ENCODE data around the gene OPALIN. TPM values are rescaled to one million over a fixed set of nuclear protein-coding genes. Genes with fewer than 3 reads are reported as not detected.

The OPALIN gene
- total RNA-seq, 1 donor from 2014 or later = not detected

- Mint-ChIP-seq H3K4me3 (no peak overlapping the region), H3K27ac (no peak overlapping the region), H3K4me1 (peaks cover 50% of the 10 kb centered on the region), H3K27me3 (no peaks in the 10 kb centered on the region), H3K36me3 (ENCODE audit: low read depth) (no peaks in the 10 kb centered on the region), H3K9me3 (no peaks in the 10 kb centered on the region)
- ATAC-seq (ENCODE audit: low read depth) = no peak
- ChIA-PET POLR2A (no interaction called here), CTCF (interaction anchor here (10.8 kb wide), 1 partner anchor 69 kb away, joined by 612 read pairs; no protein-coding TSS in a partner anchor)
- TF ChIP-seq CTCF (IDR thresholded peaks at IDR 0.05) = no peak
- no peak for DNase-seq
- intact Hi-C loops (cut with micrococcal nuclease) = loop anchor here (10.0 kb wide), 1 partner anchor 253 kb away; the partner anchor contains the start of gene CCNJ
These were observed 61.3 kb downstream of the OPALIN start for GRCh38 chr10:96297486-96297885.

GRCh38 chr10:96295475-96295874, 63.3 kb downstream of the OPALIN start:
- Mint-ChIP-seq H3K9me3 (no peaks in the 10 kb centered on the region), H3K27me3 (no peaks in the 10 kb centered on the region), H3K36me3 (ENCODE audit: low read depth) (no peaks in the 10 kb centered on the region), H3K4me3 (no peak overlapping the region), H3K27ac (peak overlapping the region; percentile 26), H3K4me1 (peaks cover 58% of the 10 kb centered on the region)
- intact Hi-C loops (cut with micrococcal nuclease) = loop anchor here (10.0 kb wide), 1 partner anchor 251 kb away; the partner anchor contains the start of gene CCNJ
- CTCF ChIA-PET = interaction anchor here (0.9 to 10.8 kb wide), 5 partner anchors 15 to 278 kb away, joined by 3 to 612 read pairs (median 4); no protein-coding TSS in a partner anchor
- DNase-seq (no peak), ATAC-seq (ENCODE audit: low read depth) (no peak)
- no peak for TF ChIP-seq CTCF (IDR thresholded peaks at IDR 0.05)
- POLR2A ChIA-PET = interaction anchor here (0.5 to 6.3 kb wide), 2 partner anchors 22 to 67 kb away, joined by 4 to 169 read pairs; no protein-coding TSS in a partner anchor

Other genes with a start within 250 kb of the OPALIN start
- gene ZNF518A, start 228.7 kb downstream of the OPALIN start, total RNA-seq = 23.8 and 28.7 TPM in 2 replicates
- 238 and 267 TPM in 2 replicates for gene BLNK, start 87.4 kb downstream of the OPALIN start, total RNA-seq
- 0.11 TPM in 1 of 2 replicates, not detected in the other for gene DNTT, start 54.6 kb downstream of the OPALIN start, total RNA-seq
- gene TLL2, start 154.9 kb upstream of the OPALIN start, total RNA-seq = 1.6 and 1.8 TPM in 2 replicates
- gene TM9SF3, start 228.0 kb upstream of the OPALIN start, total RNA-seq = 61.7 and 62.7 TPM in 2 replicates